Activated T-helper 1 cell treated with Interleukin-2 at 50 U/mL for 16 hours (primary cell): ENCODE results near the gene TEX10.

Experiments used
- DNase-seq: peaks from one replicate; pipeline ENCODE4 v3.0.0-alpha.2; 2020; ENCODE audit warnings: low read depth

Gene TEX10

DNA sequence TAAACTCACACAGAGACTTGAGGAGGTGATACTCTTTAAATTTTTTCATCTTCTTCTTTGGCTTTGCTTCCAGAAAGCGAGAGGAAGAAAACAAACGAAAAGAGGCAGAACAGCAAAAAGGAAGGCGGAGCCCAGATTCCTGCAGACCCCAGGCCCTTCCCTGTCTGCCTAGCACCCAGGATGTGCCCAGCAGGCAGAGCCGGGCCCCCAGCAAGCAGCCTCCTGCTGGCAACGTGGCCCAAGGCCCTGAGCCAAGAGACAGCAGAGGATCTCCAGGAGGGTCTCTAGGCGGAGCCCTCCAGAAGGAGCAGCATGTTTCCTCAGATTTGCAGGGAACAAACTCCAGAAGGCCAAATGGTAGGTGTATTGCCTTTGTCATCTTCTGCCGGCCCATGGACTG lies 68.5 kb downstream of the TEX10 start:
- no peak for DNase-seq

DNA sequence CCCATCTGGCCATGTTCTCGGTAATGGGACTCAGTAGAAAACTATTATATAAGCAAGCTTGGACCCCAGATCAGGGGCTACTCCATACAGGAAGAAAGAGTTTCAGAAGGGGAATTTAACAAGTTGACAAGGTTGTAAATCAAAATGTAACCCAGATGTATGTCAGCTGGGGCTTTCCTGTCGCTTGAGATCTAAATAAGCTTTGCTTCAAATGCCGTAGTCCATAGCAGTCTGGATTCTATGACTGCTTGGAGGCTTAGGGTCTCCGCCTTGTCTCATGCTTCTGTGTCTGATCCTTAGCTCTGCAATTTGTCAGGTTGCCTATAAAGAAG lies 70.4 kb downstream of the TEX10 start:
- DNase-seq: no peak

DNA sequence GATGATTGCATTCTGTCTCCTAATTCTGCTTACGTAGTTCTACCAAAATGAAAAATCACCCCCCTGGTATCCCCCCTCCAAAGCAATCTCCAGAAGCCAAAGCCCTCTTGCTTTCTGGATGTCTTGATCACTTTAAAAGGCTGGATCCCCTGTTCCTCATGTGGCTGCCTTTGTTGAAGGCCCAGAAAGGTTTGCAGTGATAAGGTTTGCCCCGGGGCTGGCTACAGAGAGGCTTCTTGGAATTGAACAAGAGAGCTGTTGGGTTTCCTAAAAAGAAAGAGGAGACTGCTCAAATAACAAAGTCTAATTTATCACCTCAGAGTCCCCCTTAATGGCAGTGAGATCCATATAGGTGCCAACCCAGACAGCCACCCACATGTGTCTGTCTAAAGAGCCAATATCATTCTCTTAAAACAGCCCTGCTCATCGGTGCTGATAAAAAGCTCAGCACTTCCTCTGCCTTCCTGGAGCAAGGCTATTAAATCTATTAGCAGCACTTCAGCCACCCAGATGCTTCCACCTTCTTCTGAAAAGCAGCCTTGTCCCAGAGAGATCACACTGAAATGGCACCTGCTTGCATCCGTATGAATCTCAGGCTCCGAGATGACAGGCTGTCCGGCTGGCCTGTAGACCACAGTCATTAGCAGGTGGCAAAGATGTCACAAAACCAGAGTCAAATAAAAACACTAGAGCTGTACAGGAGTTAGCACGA lies 70.9 kb downstream of the TEX10 start:
- DNase-seq: no peak

DNA sequence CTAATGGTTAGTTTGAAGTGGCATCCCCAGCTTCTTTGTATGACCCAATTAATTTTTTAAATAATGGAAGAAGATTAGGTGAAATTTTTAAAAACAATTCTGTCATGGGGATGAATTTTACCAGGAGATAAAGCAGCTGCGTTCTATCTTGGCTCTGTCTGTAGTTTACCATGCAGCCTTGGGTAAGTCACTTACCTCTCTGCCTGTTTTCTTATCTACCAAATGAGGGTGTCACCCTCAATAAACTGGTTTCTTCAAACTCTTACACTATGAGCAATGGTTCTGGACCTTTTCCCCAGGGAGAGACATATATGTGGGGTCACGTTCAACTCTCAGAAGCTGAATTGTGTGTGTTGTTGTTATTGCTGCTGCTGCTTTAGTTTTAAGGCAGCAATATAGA lies 71.7 kb downstream of the TEX10 start:
- no peak for DNase-seq

DNA sequence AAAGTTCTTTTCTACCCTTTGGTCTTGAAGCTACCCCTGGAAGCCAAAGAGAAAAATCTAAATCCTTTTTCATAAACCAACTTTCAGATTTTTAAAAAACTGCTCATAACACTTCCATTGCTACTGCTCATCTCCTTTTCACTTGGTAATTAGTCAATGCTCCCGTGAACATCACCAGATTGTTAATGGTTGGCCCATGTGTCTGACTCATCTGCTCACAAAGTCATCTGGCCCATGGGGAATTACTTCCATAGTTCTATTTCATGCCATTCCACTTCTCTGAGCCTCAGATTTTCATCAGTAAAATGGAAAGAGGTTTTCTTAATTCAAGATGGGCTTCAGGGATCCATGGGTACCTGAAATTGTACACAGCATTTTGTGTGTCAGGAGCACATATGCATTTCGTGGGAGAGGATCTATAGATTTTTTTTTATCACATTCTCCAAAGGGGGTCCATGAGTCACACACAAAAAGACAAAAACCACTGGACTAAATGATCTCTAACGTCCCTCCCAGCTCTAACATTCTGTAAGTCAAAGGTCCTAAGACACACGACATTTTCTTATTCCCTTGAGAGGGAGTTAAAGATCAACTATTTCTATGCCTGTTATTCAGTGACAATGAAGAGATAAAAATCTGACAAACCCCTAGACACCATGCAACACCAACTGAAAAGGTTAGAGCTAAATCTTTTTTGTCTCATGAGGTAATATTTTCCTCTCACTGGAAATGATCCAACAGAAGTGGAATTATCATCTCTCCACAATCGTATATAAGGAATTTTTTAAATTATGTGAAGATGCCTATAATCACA lies 75.4 kb downstream of the TEX10 start:
- DNase-seq: no peak

DNA sequence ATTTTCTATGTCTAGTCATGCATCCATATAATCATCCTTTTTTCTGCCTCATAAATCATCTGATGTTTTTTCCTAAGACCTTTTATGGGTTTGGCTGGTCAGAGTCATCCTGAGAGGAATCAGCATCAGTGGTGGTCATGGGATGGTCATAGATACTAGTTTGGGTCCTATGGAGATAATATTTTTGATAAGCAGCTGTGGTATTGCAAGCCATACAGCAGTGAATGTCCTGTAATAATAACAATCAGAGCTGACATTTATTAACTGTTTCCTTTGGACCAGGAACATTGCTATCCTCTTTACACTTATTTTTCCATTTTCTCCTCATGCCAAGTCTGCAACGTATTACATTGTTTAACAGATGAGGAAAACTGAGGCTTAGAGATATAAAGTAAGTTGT lies 83.1 kb downstream of the TEX10 start:
- DNase-seq: no peak

DNA sequence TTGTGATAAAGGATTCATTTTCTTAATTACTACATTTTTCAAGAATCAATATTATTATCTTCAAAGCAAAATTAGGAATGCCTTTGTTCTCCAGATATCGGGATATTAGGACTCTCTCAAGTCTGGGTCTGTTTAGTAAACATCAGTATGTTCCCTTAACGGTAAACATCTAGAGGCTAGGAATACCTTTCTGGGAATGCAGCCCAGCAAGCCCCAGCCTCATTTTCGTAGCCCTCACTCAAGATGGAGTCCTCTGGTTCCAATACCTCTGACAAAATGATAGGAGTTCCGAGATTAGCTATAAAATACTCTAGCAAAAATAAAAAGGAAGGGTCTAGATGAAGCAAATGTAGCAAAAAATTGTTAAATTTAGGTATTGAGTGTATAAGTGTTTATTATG lies 84.5 kb downstream of the TEX10 start:
- no peak for DNase-seq

DNA sequence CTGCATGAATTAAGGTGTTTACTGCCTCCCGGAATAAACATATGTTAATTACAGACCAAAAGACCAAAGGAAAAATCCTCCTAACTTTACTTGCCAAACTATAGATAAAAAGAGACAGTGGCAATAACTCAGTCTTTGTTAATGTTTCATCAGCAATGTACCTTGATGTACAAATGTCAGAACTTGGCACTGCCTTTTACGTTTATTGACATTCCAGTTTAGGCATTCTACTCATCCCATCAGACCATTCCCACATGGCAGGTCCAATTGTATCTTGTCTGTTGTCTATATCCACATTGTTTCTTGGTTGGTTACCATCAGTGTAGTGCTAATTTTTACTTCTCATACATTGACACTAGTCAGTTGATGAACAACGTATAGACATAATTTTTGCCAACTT lies 85.5 kb downstream of the TEX10 start:
- no peak for DNase-seq
